Keratinocyte (primary cell): ENCODE data around the gene SMC1B. TPM values are rescaled to one million over a fixed set of nuclear protein-coding genes. Genes with fewer than 3 reads are reported as not detected.

Experiments
- DNase-seq: peaks from one replicate; pipeline ENCODE4 v3.0.0-alpha.2; 2011; ENCODE audit warnings: low read depth, missing footprints, low spot score
- FAIRE-seq: peaks from 2 replicates; lab custom pipeline; 2011; peaks lifted over from hg19 to GRCh38; lab: Jason Lieb, UNC
- H2AFZ ChIP-seq: 2 replicates; pipeline ENCODE4 v1.6.0; 2012; ENCODE audit warnings: low read length, control low read depth, inconsistent platforms; ENCODE audit not compliant: control insufficient read depth
- H3K27ac ChIP-seq: 2 replicates; pipeline ENCODE4 v1.5.1; 2011; ENCODE audit warnings: low read length; ENCODE audit not compliant: control insufficient read depth, insufficient read depth
- H3K27me3 ChIP-seq: 3 replicates; pipeline ENCODE4 v1.6.0; 2011; ENCODE audit warnings: low read length; ENCODE audit not compliant: control insufficient read depth, insufficient read depth; ENCODE audit errors: extremely low read depth
- H3K36me3 ChIP-seq, 2 experiments: 2 replicates in 1 of 2; 3 replicates in 1 of 2; pipeline ENCODE4 v1.5.1; 2011; ENCODE audit warnings: low read length in 2 of 2, mild to moderate bottlenecking in 1 of 2; ENCODE audit not compliant: control insufficient read depth in 2 of 2, insufficient read depth in 2 of 2; ENCODE audit errors: extremely low read depth in 1 of 2
- H3K4me1 ChIP-seq: 3 replicates; pipeline ENCODE4 v1.5.1; 2011; ENCODE audit warnings: low read length; ENCODE audit not compliant: control insufficient read depth, insufficient read depth; ENCODE audit errors: extremely low read depth
- H3K4me2 ChIP-seq: 3 replicates; pipeline ENCODE4 v1.6.0; 2011; ENCODE audit warnings: low read depth, low read length; ENCODE audit not compliant: control insufficient read depth, insufficient read depth; ENCODE audit errors: extremely low read depth
- H3K4me3 ChIP-seq, 3 experiments: fragments of 200-600 bp in 1 of 3; sonication (generic) in 1 of 3; 2 replicates in 2 of 3; 3 replicates in 1 of 3; pipeline ENCODE4 v1.5.1; 2011 to 2016; ENCODE audit warnings: low read length in 3 of 3, mild to moderate bottlenecking in 3 of 3, control low read depth in 2 of 3, inconsistent platforms in 1 of 3, low read depth in 1 of 3, mixed read lengths in 1 of 3, mixed run types in 1 of 3, moderate library complexity in 1 of 3; ENCODE audit not compliant: control insufficient read depth in 2 of 3, insufficient read depth in 2 of 3; ENCODE audit errors: extremely low read depth in 1 of 3
- H3K79me2 ChIP-seq: 2 replicates; pipeline ENCODE4 v1.6.0; 2012; ENCODE audit warnings: low read length; ENCODE audit not compliant: control insufficient read depth, insufficient read depth
- H3K9ac ChIP-seq: 3 replicates; pipeline ENCODE4 v1.6.0; 2011; ENCODE audit warnings: low read length; ENCODE audit not compliant: control insufficient read depth, insufficient read depth; ENCODE audit errors: extremely low read depth
- H3K9me1 ChIP-seq: 3 replicates; pipeline ENCODE4 v1.6.0; 2011; ENCODE audit warnings: low read length; ENCODE audit not compliant: control insufficient read depth, insufficient read depth; ENCODE audit errors: extremely low read depth
- H3K9me3 ChIP-seq: 2 replicates; pipeline ENCODE4 v1.5.1; 2012; ENCODE audit warnings: low read depth, low read length; ENCODE audit not compliant: control insufficient read depth
- H4K20me1 ChIP-seq: 3 replicates; pipeline ENCODE4 v1.6.0; 2011; ENCODE audit warnings: low read length; ENCODE audit not compliant: control insufficient read depth, insufficient read depth; ENCODE audit errors: extremely low read depth
- EZH2 ChIP-seq: IDR thresholded peaks from one replicate; pipeline ENCODE4 v1.6.1; 2012; ENCODE audit warnings: inconsistent platforms, mild to moderate bottlenecking, low read length, moderate library complexity
- dilution Hi-C: fragments of 300-500 bp; cut with MboI; formaldehyde crosslinking; loops from one replicate; pipeline ENCODE4 v1.7.0; 2020; ENCODE audit warnings: low sequenced_read_pairs; ENCODE audit not compliant: extremely low pct_ligation_motif_present
- polyA plus RNA-seq, 5 experiments: library from polyadenylated mRNA; depleted of rRNA in 3 of 5; stranded (reverse) in 3 of 5; stranded (forward) in 1 of 5; unstranded in 1 of 5; fragments of >200 nt; gene quantifications; 1 replicate in 1 of 5; 2 replicates in 3 of 5; 3 replicates in 1 of 5; pipeline versions ENCODE4 v1.2.1 to v1.2.3, GENCODE V29; 2011 to 2012; ENCODE audit warnings: missing spikeins in 2 of 5, low read depth in 1 of 5, low replicate concordance in 1 of 5
- TF ChIP-seq, protein P1 (sequence below), 3 experiments: IDR thresholded peaks in 1 of 3; conservative IDR thresholded peaks in 1 of 3; optimal IDR thresholded peaks in 1 of 3; 2 replicates in 2 of 3; 3 replicates in 1 of 3; pipeline versions ENCODE3 to v1.5.1; 2011; ENCODE audit warnings: low read length in 3 of 3, mild to moderate bottlenecking in 3 of 3, moderate library complexity in 2 of 3, control low read depth in 1 of 3, inconsistent platforms in 1 of 3; ENCODE audit not compliant: insufficient read depth in 2 of 3; ENCODE audit errors: extremely low read depth in 1 of 3

SMC1B gene
- polyA plus RNA-seq, 1 donor (not counting 4 experiments of a cell fraction or from before 2014, with no cell fraction given) = not detected

DNA sequence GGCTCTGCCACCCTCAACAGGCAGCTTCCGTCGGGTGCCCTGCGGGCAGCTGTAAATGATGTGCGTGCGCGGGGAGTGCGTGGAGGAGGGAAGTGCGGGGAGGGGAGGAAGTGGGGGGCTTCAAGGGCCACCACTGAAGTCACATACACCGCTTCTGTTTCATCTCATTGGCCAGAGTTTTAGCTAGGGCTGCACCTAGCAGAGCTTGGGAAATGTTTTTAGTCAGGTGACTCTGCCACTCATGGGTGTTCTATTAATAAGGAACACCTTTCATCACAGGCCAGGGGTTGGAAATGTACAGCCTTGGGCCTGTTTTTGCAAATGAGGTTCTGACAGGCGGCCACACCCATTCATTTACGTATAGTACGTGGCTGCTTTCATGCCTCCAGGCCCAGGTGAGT, 89.1 kb downstream of the SMC1B start:
- no peaks in the 10 kb centered on the region for H3K9me1 ChIP-seq
- TF ChIP-seq, protein P1, sequence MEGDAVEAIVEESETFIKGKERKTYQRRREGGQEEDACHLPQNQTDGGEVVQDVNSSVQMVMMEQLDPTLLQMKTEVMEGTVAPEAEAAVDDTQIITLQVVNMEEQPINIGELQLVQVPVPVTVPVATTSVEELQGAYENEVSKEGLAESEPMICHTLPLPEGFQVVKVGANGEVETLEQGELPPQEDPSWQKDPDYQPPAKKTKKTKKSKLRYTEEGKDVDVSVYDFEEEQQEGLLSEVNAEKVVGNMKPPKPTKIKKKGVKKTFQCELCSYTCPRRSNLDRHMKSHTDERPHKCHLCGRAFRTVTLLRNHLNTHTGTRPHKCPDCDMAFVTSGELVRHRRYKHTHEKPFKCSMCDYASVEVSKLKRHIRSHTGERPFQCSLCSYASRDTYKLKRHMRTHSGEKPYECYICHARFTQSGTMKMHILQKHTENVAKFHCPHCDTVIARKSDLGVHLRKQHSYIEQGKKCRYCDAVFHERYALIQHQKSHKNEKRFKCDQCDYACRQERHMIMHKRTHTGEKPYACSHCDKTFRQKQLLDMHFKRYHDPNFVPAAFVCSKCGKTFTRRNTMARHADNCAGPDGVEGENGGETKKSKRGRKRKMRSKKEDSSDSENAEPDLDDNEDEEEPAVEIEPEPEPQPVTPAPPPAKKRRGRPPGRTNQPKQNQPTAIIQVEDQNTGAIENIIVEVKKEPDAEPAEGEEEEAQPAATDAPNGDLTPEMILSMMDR (optimal IDR thresholded peaks at IDR 0.05 in 1 of 3, IDR thresholded peaks at IDR 0.05 in 1 of 3, conservative IDR thresholded peaks at IDR 0.05 in 1 of 3; ENCODE audit: extremely low read depth in 1 of 3, insufficient read depth in 2 of 3, low read length in 3 of 3) = no peak
- no peak for TF ChIP-seq EZH2
- peaks cover 6% of the 10 kb centered on the region for H3K4me1 ChIP-seq
- H3K27ac ChIP-seq = peak overlapping the region; percentile 32
- no peaks in the 10 kb centered on the region for H4K20me1 ChIP-seq
- H3K9ac ChIP-seq = no peak overlapping the region
- no peak overlapping the region for H3K4me3 ChIP-seq
- H3K27me3 ChIP-seq = no peaks in the 10 kb centered on the region
- no peak overlapping the region for H3K4me2 ChIP-seq
- DNase-seq = no peak
- H3K36me3 ChIP-seq = peaks cover 15 to 30% of the 10 kb centered on the region in 2 experiments
- peak; percentile 58 for FAIRE-seq
- H2AFZ ChIP-seq = no peak overlapping the region
- H3K9me3 ChIP-seq = no peaks in the 10 kb centered on the region
- peaks cover 30% of the 10 kb centered on the region for H3K79me2 ChIP-seq
- dilution Hi-C loops = no loop called here

DNA sequence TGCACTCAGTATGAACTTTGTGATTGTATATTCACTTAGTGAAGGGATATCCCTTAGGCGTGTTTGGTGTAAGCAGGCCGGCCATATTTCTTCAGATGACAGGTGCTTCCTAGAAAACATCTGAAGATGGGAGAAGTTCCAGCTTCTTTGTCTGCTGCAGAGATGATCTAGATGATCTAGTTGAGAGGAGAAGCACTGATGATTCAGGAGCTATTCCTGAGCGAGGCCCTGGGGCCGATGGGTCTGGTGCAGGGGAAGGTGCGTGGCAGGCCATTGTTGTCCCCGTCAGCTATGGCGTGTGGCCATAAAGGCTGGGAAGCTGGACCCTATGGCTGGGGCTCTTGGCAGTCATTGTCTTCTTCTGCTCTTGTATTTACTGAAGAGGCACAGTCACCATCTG, 89.7 kb downstream of the SMC1B start:
- Histone ChIP-seq H3K9me1 (peaks cover 3% of the 10 kb centered on the region), H3K4me3 (no peak overlapping the region), H3K9me3 (no peaks in the 10 kb centered on the region), H3K79me2 (peaks cover 36% of the 10 kb centered on the region), H4K20me1 (no peaks in the 10 kb centered on the region), H3K4me2 (no peak overlapping the region), H3K27me3 (no peaks in the 10 kb centered on the region), H3K4me1 (peaks cover 9% of the 10 kb centered on the region), H2AFZ (no peak overlapping the region), H3K9ac (no peak overlapping the region), H3K27ac (peak overlapping the region; percentile 32), H3K36me3 (peaks cover 15 to 28% of the 10 kb centered on the region in 2 experiments)
- no peak for DNase-seq
- FAIRE-seq = no peak
- dilution Hi-C loops = no loop called here
- TF ChIP-seq EZH2 = no peak
- TF ChIP-seq, protein P1 (optimal IDR thresholded peaks at IDR 0.05 in 1 of 3, IDR thresholded peaks at IDR 0.05 in 1 of 3, conservative IDR thresholded peaks at IDR 0.05 in 1 of 3; ENCODE audit: extremely low read depth in 1 of 3, insufficient read depth in 2 of 3, low read length in 3 of 3) = no peak
